Mesothelial cell of epicardium (in vitro differentiated cells): Measurements from ENCODE around the gene CXXC5. TPM values are rescaled to one million over a fixed set of nuclear protein-coding genes. Genes with fewer than 3 reads are reported as not detected.

Experiments
- DNase-seq, 2 experiments: peaks; one replicate each; pipeline ENCODE4 v3.0.0; 2021; ENCODE audit warnings: low spot score in 2 of 2; ENCODE audit not compliant: unreplicated experiment in 2 of 2
- H3K27ac Mint-ChIP-seq: 2 replicates; pipeline ENCODE4 v1.8.0; 2021; ENCODE audit warnings: mixed read lengths
- H3K27me3 Mint-ChIP-seq: 2 replicates; pipeline ENCODE4 v1.8.0; 2021; ENCODE audit warnings: low read depth, mixed read lengths
- H3K36me3 Mint-ChIP-seq: 2 replicates; pipeline ENCODE4 v1.8.0; 2021; ENCODE audit warnings: mixed read lengths
- H3K4me1 Mint-ChIP-seq: 2 replicates; pipeline ENCODE4 v1.8.0; 2021; ENCODE audit warnings: mixed read lengths
- H3K4me3 Mint-ChIP-seq: 2 replicates; pipeline ENCODE4 v1.8.0; 2021; ENCODE audit warnings: mild to moderate bottlenecking, moderate library complexity, mixed read lengths
- H3K9me3 Mint-ChIP-seq: 2 replicates; pipeline ENCODE4 v1.8.0; 2021; ENCODE audit warnings: mixed read lengths
- total RNA-seq: library from RNA; stranded (reverse); gene quantifications from 3 replicates; pipeline ENCODE4 v1.2.1, GENCODE V29; 2021
- TF ChIP-seq, protein P1 (sequence below): fragments of 200-600 bp; sonication (generic); IDR thresholded peaks from one replicate; pipeline ENCODE4 v1.5.0; 2021; ENCODE audit warnings: antibody characterized with exemption; ENCODE audit not compliant: unreplicated experiment

The CXXC5 gene
- total RNA-seq, 1 donor from 2014 or later: 37.4 TPM

DNA sequence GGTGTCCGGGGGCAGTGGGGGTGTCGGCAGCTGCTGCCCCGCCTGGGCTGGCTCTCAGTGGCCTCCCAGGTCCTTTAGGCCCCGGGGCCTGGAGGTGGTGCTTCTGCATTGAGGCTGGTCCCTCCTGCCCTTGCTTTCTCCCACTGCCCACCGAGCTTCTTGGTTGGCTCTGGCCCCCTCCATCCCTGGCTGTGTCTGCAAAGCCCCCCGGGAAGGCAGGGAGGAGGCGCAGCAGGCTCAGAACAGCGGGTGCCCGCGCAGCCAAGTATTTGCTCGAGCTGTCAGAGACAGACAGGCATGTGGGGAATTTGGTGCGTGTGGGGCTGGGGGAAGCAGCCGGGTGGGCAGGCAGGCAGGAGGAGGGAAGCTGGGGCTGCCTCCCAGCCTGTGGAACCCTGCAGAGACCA, 11.5 kb downstream of the CXXC5 start:
- H3K9me3 Mint-ChIP-seq: no peaks in the 10 kb centered on the region
- DNase-seq: peak; percentile 45 to 77
- TF ChIP-seq, protein P1, sequence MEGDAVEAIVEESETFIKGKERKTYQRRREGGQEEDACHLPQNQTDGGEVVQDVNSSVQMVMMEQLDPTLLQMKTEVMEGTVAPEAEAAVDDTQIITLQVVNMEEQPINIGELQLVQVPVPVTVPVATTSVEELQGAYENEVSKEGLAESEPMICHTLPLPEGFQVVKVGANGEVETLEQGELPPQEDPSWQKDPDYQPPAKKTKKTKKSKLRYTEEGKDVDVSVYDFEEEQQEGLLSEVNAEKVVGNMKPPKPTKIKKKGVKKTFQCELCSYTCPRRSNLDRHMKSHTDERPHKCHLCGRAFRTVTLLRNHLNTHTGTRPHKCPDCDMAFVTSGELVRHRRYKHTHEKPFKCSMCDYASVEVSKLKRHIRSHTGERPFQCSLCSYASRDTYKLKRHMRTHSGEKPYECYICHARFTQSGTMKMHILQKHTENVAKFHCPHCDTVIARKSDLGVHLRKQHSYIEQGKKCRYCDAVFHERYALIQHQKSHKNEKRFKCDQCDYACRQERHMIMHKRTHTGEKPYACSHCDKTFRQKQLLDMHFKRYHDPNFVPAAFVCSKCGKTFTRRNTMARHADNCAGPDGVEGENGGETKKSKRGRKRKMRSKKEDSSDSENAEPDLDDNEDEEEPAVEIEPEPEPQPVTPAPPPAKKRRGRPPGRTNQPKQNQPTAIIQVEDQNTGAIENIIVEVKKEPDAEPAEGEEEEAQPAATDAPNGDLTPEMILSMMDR: no peak
- H3K36me3 Mint-ChIP-seq: no peaks in the 10 kb centered on the region
- peak overlapping the region; percentile 98 for H3K27ac Mint-ChIP-seq
- H3K27me3 Mint-ChIP-seq: no peaks in the 10 kb centered on the region
- peak overlapping the region; percentile 41 for H3K4me3 Mint-ChIP-seq
- peaks cover 56% of the 10 kb centered on the region for H3K4me1 Mint-ChIP-seq

- peak overlapping the region; percentile 41 for H3K4me3 Mint-ChIP-seq
- TF ChIP-seq, protein P1: no peak
- peak overlapping the region; percentile 98 for H3K27ac Mint-ChIP-seq
- DNase-seq: no peak
- peaks cover 50% of the 10 kb centered on the region for H3K4me1 Mint-ChIP-seq
- H3K27me3 Mint-ChIP-seq: no peaks in the 10 kb centered on the region
- H3K36me3 Mint-ChIP-seq: no peaks in the 10 kb centered on the region
- H3K9me3 Mint-ChIP-seq: no peaks in the 10 kb centered on the region
These were observed 12.2 kb downstream of the CXXC5 start for GRCh38 chr5:139660105-139660922.

GRCh38 chr5:139660923-139661814, 13.0 kb downstream of the CXXC5 start:
- Mint-ChIP-seq H3K4me1 (peaks cover 42% of the 10 kb centered on the region), H3K4me3 (peak overlapping the region; percentile 22), H3K36me3 (no peaks in the 10 kb centered on the region), H3K27ac (peak overlapping the region; percentile 94), H3K27me3 (no peaks in the 10 kb centered on the region), H3K9me3 (no peaks in the 10 kb centered on the region)
- TF ChIP-seq, protein P1: no peak
- peak; percentile 43 to 69 for DNase-seq

GRCh38 chr5:139662617-139663016, 14.5 kb downstream of the CXXC5 start:
- TF ChIP-seq, protein P1: no peak
- no peaks in the 10 kb centered on the region for H3K9me3 Mint-ChIP-seq
- H3K27ac Mint-ChIP-seq: no peak overlapping the region
- no peaks in the 10 kb centered on the region for H3K27me3 Mint-ChIP-seq
- H3K4me1 Mint-ChIP-seq: peaks cover 32% of the 10 kb centered on the region
- no peak for DNase-seq
- H3K36me3 Mint-ChIP-seq: no peaks in the 10 kb centered on the region
- H3K4me3 Mint-ChIP-seq: no peak overlapping the region

DNA sequence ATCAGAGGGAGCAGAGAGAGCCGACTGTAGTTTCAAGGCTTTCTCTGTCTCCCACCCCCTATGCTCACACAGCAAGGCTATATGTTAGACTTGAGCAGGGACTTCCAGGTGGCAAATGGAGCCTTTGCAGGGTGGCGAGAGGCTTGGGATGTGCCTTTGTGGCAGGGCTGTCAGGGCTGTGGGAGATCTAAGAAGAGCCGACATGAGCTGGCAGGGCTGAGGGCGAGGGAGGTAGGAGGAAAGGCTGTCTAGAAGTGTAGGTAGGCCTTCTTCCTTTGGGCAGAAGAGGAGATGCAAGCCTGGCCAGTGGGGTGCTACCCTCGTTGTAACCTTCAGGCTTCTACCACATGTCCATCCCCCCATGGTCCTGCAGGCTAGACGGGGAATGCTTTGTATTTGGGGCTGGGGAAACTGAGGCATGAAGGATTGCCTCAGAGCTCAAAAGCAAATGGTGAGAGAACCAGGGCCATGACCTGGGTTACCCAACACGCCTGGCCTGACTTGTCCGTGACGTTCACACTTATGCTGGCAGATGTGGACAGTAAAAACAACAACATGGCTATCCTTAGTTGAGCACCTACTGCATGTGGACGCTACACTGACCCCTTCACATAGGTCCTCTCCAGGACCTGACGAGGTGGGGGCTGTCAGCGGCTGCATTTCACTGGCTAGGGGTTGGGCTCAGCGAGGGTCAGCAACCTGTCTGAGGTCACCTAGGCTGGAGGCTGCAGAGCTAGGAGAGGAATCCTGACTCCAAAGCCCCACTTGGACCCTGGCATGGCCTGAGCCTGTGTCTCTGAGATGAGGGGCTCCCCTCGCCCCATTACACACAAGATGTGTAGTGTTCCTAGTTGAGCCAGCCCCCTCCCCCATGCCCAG, 15.3 kb downstream of the CXXC5 start:
- TF ChIP-seq, protein P1: no peak
- peaks cover 32% of the 10 kb centered on the region for H3K4me1 Mint-ChIP-seq
- H3K4me3 Mint-ChIP-seq: no peak overlapping the region
- no peaks in the 10 kb centered on the region for H3K9me3 Mint-ChIP-seq
- DNase-seq: no peak
- H3K27me3 Mint-ChIP-seq: no peaks in the 10 kb centered on the region
- no peak overlapping the region for H3K27ac Mint-ChIP-seq
- no peaks in the 10 kb centered on the region for H3K36me3 Mint-ChIP-seq
